ENCODE data around the gene PHACTR3. TPM values are rescaled to one million over a fixed set of nuclear protein-coding genes. Genes with fewer than 3 reads are reported as not detected.

Gene PHACTR3
- polyA plus RNA-seq, 1 experiment: not detected

- no peak for DNase-seq (ENCODE audit: low read depth, low spot score)
- Histone ChIP-seq H3K27ac (ENCODE audit: low read depth, low read length) (no peak overlapping the region), H3K27me3 (ENCODE audit: control insufficient read depth, insufficient read depth, low read length) (no peaks in the 10 kb centered on the region), H3K4me3 (ENCODE audit: low read depth, low read length) (no peak overlapping the region), H3K9me3 (ENCODE audit: control insufficient read depth, insufficient read depth, low read length) (peaks cover 16% of the 10 kb centered on the region)
- POLR2A ChIA-PET: no interaction called here
- TF ChIP-seq CTCF (IDR thresholded peaks at IDR 0.05; ENCODE audit: low read depth, low read length): no peak
- CTCF ChIA-PET: no interaction called here
Measured at GRCh38 chr20:59823491-59824259, 219.3 kb downstream of the PHACTR3 start.

DNA sequence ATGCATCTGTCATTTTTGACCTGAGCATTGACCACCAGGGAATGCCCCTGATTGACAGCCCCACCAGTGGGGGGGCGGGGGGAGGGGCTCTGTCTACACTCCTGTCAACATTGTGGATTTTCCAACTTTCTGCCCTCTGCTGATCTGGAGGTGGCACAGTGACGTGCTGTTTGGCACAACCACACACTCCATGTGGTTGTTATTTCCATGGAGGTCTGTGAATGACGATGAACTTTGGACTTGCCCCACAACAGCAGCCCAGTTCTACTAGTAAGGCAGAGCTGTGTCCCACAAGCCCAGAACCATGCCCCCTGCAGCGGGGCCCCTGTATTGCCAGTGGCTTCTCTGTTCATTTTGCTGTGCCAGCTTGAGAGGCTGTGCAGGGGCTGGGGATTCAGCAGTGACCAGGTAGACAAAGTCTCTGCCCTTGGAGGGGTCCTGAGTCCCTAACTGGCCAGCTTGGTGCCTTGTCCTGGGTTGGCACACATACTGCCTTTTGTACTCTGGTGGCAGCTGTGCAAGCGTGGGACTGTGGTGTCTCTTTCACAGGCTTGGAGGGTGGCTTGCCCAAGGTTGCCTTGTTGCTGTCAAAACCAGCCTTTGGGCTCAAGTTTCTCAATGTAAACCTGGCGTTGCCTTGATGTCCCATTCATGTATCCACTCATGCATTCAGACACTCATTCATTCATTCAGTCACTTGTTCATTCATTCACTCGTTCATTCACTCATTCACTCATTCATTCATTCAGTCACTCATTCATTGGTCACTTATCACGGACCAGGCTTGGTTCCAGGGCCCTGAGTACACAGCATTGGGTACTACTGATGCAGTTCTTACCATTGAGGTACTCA, 220.6 kb downstream of the PHACTR3 start:
- H3K27ac ChIP-seq (ENCODE audit: low read depth, low read length): no peak overlapping the region
- no peak for DNase-seq (ENCODE audit: low read depth, low spot score)
- H3K4me3 ChIP-seq (ENCODE audit: low read depth, low read length): no peak overlapping the region
- H3K27me3 ChIP-seq (ENCODE audit: control insufficient read depth, insufficient read depth, low read length): no peaks in the 10 kb centered on the region
- ChIA-PET CTCF (no interaction called here), POLR2A (no interaction called here)
- TF ChIP-seq CTCF (IDR thresholded peaks at IDR 0.05; ENCODE audit: low read depth, low read length): no peak
- peaks cover 10% of the 10 kb centered on the region for H3K9me3 ChIP-seq (ENCODE audit: control insufficient read depth, insufficient read depth, low read length)

DNA sequence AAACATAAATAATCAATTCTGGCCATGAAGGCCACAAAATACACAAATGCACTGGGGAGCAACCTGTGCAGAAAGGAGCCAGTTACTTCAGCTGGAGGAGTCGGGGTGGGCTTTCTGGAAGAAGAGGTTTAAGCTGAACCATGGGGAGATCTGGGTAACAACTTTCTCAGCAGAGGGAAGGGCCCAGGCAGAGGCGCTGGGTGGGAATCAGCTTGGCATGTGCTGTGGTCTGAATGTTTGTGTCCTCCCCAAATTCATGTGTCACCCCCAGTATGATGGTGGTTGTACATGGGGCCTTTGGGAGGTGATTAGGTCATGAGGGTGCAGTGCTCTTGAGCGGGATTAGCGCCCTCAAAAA, 221.2 kb downstream of the PHACTR3 start:
- ChIA-PET POLR2A (no interaction called here), CTCF (no interaction called here)
- no peak for DNase-seq (ENCODE audit: low read depth, low spot score)
- TF ChIP-seq CTCF (IDR thresholded peaks at IDR 0.05; ENCODE audit: low read depth, low read length): no peak
- Histone ChIP-seq H3K27ac (ENCODE audit: low read depth, low read length) (no peak overlapping the region), H3K27me3 (ENCODE audit: control insufficient read depth, insufficient read depth, low read length) (no peaks in the 10 kb centered on the region), H3K9me3 (ENCODE audit: control insufficient read depth, insufficient read depth, low read length) (peaks cover 7% of the 10 kb centered on the region), H3K4me3 (ENCODE audit: low read depth, low read length) (no peak overlapping the region)

GRCh38 chr20:59825944-59826759, 221.8 kb downstream of the PHACTR3 start:
- Histone ChIP-seq H3K9me3 (ENCODE audit: control insufficient read depth, insufficient read depth, low read length) (peaks cover 7% of the 10 kb centered on the region), H3K27ac (ENCODE audit: low read depth, low read length) (no peak overlapping the region), H3K4me3 (ENCODE audit: low read depth, low read length) (no peak overlapping the region), H3K27me3 (ENCODE audit: control insufficient read depth, insufficient read depth, low read length) (no peaks in the 10 kb centered on the region)
- CTCF ChIA-PET: no interaction called here
- no peak for DNase-seq (ENCODE audit: low read depth, low spot score)
- POLR2A ChIA-PET: no interaction called here
- no peak for TF ChIP-seq CTCF (IDR thresholded peaks at IDR 0.05; ENCODE audit: low read depth, low read length)

All from AG04450 (cell line).